WTC11 (cell line): ENCODE results near the gene PRKAR2B.

Experiments used
- ARID4B ChIP-seq: sonication (generic); formaldehyde crosslinking; IDR thresholded peaks from 2 replicates; pipeline ENCODE4 v1.8.0; 2023; ENCODE audit warnings: missing genetic modification reagents, mild to moderate bottlenecking, borderline replicate concordance
- ATF2 ChIP-seq: sonication (generic); formaldehyde crosslinking; IDR thresholded peaks from 2 replicates; pipeline ENCODE4 v1.8.1; 2022; ENCODE audit warnings: low read depth, missing genetic modification reagents, borderline replicate concordance
- ATF3 ChIP-seq: sonication (generic); formaldehyde crosslinking; conservative IDR thresholded peaks from 2 replicates; pipeline ENCODE4 v1.8.1; 2022; ENCODE audit warnings: mild to moderate bottlenecking, missing genetic modification reagents
- CTCF ChIP-seq: fragments of 200-600 bp; IDR thresholded peaks from 2 replicates; pipeline ENCODE4 v1.8.0; 2022; ENCODE audit warnings: antibody characterized with exemption
- KAT7 ChIP-seq: sonication (generic); formaldehyde crosslinking; IDR thresholded peaks from 2 replicates; pipeline ENCODE4 v1.8.1; 2023; ENCODE audit warnings: missing genetic modification reagents, mild to moderate bottlenecking, borderline replicate concordance
- NFE2L1 ChIP-seq: sonication (generic); formaldehyde crosslinking; IDR thresholded peaks from 2 replicates; pipeline ENCODE4 v1.8.1; 2023; ENCODE audit warnings: missing genetic modification reagents
- NR3C1 ChIP-seq: sonication (generic); formaldehyde crosslinking; conservative IDR thresholded peaks from 2 replicates; pipeline ENCODE4 v1.8.1; 2023; ENCODE audit warnings: low read depth, mild to moderate bottlenecking, missing genetic modification reagents
- SMAD3 ChIP-seq: sonication (generic); formaldehyde crosslinking; IDR thresholded peaks from 2 replicates; pipeline ENCODE4 v1.8.0; 2022; ENCODE audit warnings: missing genetic modification reagents, mild to moderate bottlenecking, borderline replicate concordance
- SOX15 ChIP-seq: fragments of 250-450 bp; sonication (Bioruptor Pico); IDR thresholded peaks from 2 replicates; pipeline ENCODE4 v1.9.0; 2021; ENCODE audit warnings: mild to moderate bottlenecking
- SP1 ChIP-seq: sonication (generic); formaldehyde crosslinking; conservative IDR thresholded peaks from 2 replicates; pipeline ENCODE4 v1.8.1; 2022; ENCODE audit warnings: missing genetic modification reagents
- TEAD1 ChIP-seq: sonication (generic); formaldehyde crosslinking; IDR thresholded peaks from 2 replicates; pipeline ENCODE4 v1.8.0; 2022; ENCODE audit warnings: mild to moderate bottlenecking, missing genetic modification reagents
- USF2 ChIP-seq: sonication (generic); formaldehyde crosslinking; IDR thresholded peaks from 2 replicates; pipeline ENCODE4 v1.8.1; 2023; ENCODE audit warnings: mild to moderate bottlenecking, missing genetic modification reagents, moderate library complexity
- ZNF416 ChIP-seq: fragments of 250-450 bp; sonication (Bioruptor Pico); IDR thresholded peaks from 2 replicates; pipeline ENCODE4 v1.9.0; 2021; ENCODE audit warnings: mild to moderate bottlenecking, inconsistent platforms
- ZNF512 ChIP-seq: sonication (generic); formaldehyde crosslinking; IDR thresholded peaks from 2 replicates; pipeline ENCODE4 v1.8.1; 2022; ENCODE audit warnings: missing genetic modification reagents, borderline replicate concordance

- TF ChIP-seq CTCF (no peak), NR3C1 (CRISPR knock-in tag) (no peak), SMAD3 (CRISPR knock-in tag) (no peak), ZNF512 (no peak), ATF3 (CRISPR knock-in tag) (no peak), ATF2 (CRISPR knock-in tag) (no peak), SP1 (no peak), TEAD1 (CRISPR knock-in tag) (no peak), SOX15 (CRISPR knock-in tag) (no peak), NFE2L1 (no peak), USF2 (no peak), KAT7 (CRISPR knock-in tag) (no peak), ZNF416 (CRISPR knock-in tag) (no peak), ARID4B (CRISPR knock-in tag) (no peak)
Observed at GRCh38 chr7:107194052-107194451, 149.5 kb downstream of the PRKAR2B start.
